Glutamatergic neuron (in vitro differentiated cells): ENCODE measurements around the gene MTO1. TPM values are rescaled to one million over a fixed set of nuclear protein-coding genes. Genes with fewer than 3 reads are reported as not detected.

ENCODE experiments used
- DNase-seq: peaks from one replicate; pipeline ENCODE4 v3.0.0; 2022
- H3K27ac Mint-ChIP-seq: one replicate; pipeline ENCODE4 v1.8.0; 2020; ENCODE audit warnings: mild to moderate bottlenecking, mixed read lengths, inconsistent platforms; ENCODE audit not compliant: unreplicated experiment
- H3K27me3 Mint-ChIP-seq: one replicate; pipeline ENCODE4 v1.8.0; 2020; ENCODE audit warnings: mild to moderate bottlenecking, moderate library complexity, mixed read lengths, inconsistent platforms; ENCODE audit not compliant: unreplicated experiment
- H3K36me3 Mint-ChIP-seq: one replicate; pipeline ENCODE4 v1.8.0; 2020; ENCODE audit warnings: mild to moderate bottlenecking, mixed read lengths, inconsistent platforms; ENCODE audit not compliant: unreplicated experiment
- H3K4me1 Mint-ChIP-seq: one replicate; pipeline ENCODE4 v1.8.0; 2020; ENCODE audit warnings: mild to moderate bottlenecking, low read depth, mixed read lengths, inconsistent platforms; ENCODE audit not compliant: unreplicated experiment
- H3K4me3 Mint-ChIP-seq: one replicate; pipeline ENCODE4 v1.8.0; 2020; ENCODE audit warnings: mild to moderate bottlenecking, mixed read lengths, inconsistent platforms; ENCODE audit not compliant: unreplicated experiment
- H3K9me3 Mint-ChIP-seq: one replicate; pipeline ENCODE4 v1.8.0; 2020; ENCODE audit warnings: mild to moderate bottlenecking, moderate library complexity, mixed read lengths, inconsistent platforms; ENCODE audit not compliant: unreplicated experiment
- CTCF ChIP-seq: fragments of 200-600 bp; sonication (generic); IDR thresholded peaks from one replicate; pipeline ENCODE4 v1.5.0; 2021; ENCODE audit not compliant: partially characterized antibody, unreplicated experiment
- total RNA-seq: library from RNA; stranded (reverse); fragmentation: NEBNext Ultra II Directional; extraction: Animal tissue kit (Norgen Biotek cat#: 25700); gene quantifications from one replicate; pipeline ENCODE4 v1.2.1, GENCODE V29; 2021; ENCODE audit not compliant: unreplicated experiment

MTO1 gene
- total RNA-seq, 1 donor from 2014 or later: 26.6 TPM

- Mint-ChIP-seq H3K4me1 (no peaks in the 10 kb centered on the region), H3K27me3 (no peaks in the 10 kb centered on the region), H3K36me3 (no peaks in the 10 kb centered on the region), H3K27ac (no peak overlapping the region), H3K9me3 (no peaks in the 10 kb centered on the region), H3K4me3 (no peak overlapping the region)
- no peak for DNase-seq
- no peak for TF ChIP-seq CTCF
These were observed 26.3 kb upstream of the MTO1 start for GRCh38 chr6:73435236-73435635.

DNA sequence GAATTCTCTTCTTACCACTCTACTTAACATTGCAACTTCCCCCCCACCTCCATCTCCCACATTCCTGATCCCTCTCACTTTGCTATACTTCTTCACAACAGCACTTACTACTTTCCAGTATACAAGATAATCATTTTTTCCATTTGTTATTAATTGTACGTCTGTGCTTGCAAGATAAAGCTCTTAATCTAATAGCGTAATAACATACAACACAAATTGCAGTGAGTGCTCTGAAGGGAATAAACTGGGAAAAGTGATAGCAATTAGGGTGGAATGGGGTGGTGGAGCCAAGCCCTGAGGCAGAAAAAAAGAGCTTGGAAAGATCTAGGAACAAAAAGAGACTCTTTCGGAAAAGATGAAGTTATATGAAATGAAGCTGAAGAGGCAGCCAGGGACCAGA, 18.0 kb upstream of the MTO1 start:
- H3K4me3 Mint-ChIP-seq: no peak overlapping the region
- H3K4me1 Mint-ChIP-seq: no peaks in the 10 kb centered on the region
- H3K27ac Mint-ChIP-seq: no peak overlapping the region
- TF ChIP-seq CTCF: no peak
- no peaks in the 10 kb centered on the region for H3K9me3 Mint-ChIP-seq
- no peaks in the 10 kb centered on the region for H3K36me3 Mint-ChIP-seq
- DNase-seq: no peak
- H3K27me3 Mint-ChIP-seq: peaks cover 4% of the 10 kb centered on the region

- H3K27me3 Mint-ChIP-seq: peaks cover 5% of the 10 kb centered on the region
- DNase-seq: peak; percentile 50
- peak overlapping the region; percentile 86 for H3K4me3 Mint-ChIP-seq
- no peak for TF ChIP-seq CTCF
- H3K9me3 Mint-ChIP-seq: peaks cover 4% of the 10 kb centered on the region
- H3K27ac Mint-ChIP-seq: no peak overlapping the region
- no peaks in the 10 kb centered on the region for H3K4me1 Mint-ChIP-seq
- H3K36me3 Mint-ChIP-seq: no peaks in the 10 kb centered on the region
These were observed 10.1 kb upstream of the MTO1 start for GRCh38 chr6:73451223-73452106.

- Mint-ChIP-seq H3K4me3 (peak within 1 kb of the TSS; percentile 86), H3K27me3 (peaks cover 7% of the 10 kb centered on the region), H3K36me3 (no peaks in the 10 kb centered on the region), H3K27ac (no peak within 1 kb of the TSS), H3K9me3 (peaks cover 4% of the 10 kb centered on the region), H3K4me1 (no peaks in the 10 kb centered on the region)
- peak; percentile 18 for DNase-seq
- no peak for TF ChIP-seq CTCF
These were observed 9.5 kb upstream of the MTO1 start, which contains the start of gene CGAS for GRCh38 chr6:73452107-73452461. Gene CGAS (minus strand): TSS chr6:73452297. CDS start chr6:73452181, 116 bp downstream.
